ENCODE data around the gene MR1. TPM values are rescaled to one million over a fixed set of nuclear protein-coding genes. Genes with fewer than 3 reads are reported as not detected.

Gene MR1
- total and polyA plus RNA-seq, 9 of the 15 experiments (the other 6 are each of a cell fraction or from before 2014, with no cell fraction given): 9.7 to 21.7 (median 15.6) TPM

DNA sequence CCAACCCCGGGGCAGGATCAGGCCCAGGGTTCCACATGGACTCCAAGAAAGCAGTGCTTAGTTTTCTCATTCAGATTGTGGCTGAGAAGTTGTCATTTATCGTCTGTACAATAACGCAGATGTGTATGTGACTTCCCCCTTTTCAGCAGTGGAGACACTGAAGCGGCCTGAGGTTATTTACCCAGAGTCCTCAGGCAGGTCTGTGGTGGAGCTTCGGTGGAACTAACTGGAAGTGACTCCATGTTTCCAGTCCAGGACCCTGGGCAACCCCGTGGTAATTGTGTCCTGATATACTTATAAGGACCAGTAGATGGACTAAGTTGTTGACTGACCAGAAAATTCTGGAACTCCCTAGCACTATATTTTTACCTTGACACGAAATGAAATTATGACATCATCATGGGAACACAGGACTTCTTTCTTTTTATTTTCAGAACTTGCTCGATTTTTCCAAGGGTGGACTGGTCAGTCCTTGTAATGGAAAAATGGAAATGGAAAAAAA lies 53.7 kb downstream of the MR1 start (continued):
- TF ChIP-seq, protein P1, sequence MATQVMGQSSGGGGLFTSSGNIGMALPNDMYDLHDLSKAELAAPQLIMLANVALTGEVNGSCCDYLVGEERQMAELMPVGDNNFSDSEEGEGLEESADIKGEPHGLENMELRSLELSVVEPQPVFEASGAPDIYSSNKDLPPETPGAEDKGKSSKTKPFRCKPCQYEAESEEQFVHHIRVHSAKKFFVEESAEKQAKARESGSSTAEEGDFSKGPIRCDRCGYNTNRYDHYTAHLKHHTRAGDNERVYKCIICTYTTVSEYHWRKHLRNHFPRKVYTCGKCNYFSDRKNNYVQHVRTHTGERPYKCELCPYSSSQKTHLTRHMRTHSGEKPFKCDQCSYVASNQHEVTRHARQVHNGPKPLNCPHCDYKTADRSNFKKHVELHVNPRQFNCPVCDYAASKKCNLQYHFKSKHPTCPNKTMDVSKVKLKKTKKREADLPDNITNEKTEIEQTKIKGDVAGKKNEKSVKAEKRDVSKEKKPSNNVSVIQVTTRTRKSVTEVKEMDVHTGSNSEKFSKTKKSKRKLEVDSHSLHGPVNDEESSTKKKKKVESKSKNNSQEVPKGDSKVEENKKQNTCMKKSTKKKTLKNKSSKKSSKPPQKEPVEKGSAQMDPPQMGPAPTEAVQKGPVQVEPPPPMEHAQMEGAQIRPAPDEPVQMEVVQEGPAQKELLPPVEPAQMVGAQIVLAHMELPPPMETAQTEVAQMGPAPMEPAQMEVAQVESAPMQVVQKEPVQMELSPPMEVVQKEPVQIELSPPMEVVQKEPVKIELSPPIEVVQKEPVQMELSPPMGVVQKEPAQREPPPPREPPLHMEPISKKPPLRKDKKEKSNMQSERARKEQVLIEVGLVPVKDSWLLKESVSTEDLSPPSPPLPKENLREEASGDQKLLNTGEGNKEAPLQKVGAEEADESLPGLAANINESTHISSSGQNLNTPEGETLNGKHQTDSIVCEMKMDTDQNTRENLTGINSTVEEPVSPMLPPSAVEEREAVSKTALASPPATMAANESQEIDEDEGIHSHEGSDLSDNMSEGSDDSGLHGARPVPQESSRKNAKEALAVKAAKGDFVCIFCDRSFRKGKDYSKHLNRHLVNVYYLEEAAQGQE (IDR thresholded peaks at IDR 0.05; ENCODE audit: borderline replicate concordance): peak; percentile 78
- TF ChIP-seq, protein P1 (CRISPR knock-in tag; IDR thresholded peaks at IDR 0.05; ENCODE audit: low read depth): no peak
- TF ChIP-seq BRF1 (IDR thresholded peaks at IDR 0.05; ENCODE audit: borderline replicate concordance, extremely low read depth, insufficient read length) (no peak), RBM14 (IDR thresholded peaks at IDR 0.05; ENCODE audit: borderline replicate concordance, insufficient read depth, low read depth, low read length) (no peak), FOSL1 (tag; conservative IDR thresholded peaks at IDR 0.05) (0 out of 2 replicates have a peak, but pooled peaks have one; percentile 39), KLF16 (IDR thresholded peaks at IDR 0.05) (no peak), RBBP5 (IDR thresholded peaks at IDR 0.05; ENCODE audit: borderline replicate concordance, insufficient read depth, low read length, poor library complexity, severe bottlenecking) (no peak), HDAC6 (IDR thresholded peaks at IDR 0.05; ENCODE audit: low read depth, low read length) (no peak), ZBTB8A (IDR thresholded peaks at IDR 0.05; ENCODE audit: partially characterized antibody) (no peak), NR0B1 (IDR thresholded peaks at IDR 0.05; ENCODE audit: partially characterized antibody) (no peak), CREBBP (IDR thresholded peaks at IDR 0.05; ENCODE audit: low read depth, low read length) (no peak), TBP (optimal IDR thresholded peaks at IDR 0.05; ENCODE audit: low read depth, low read length) (no peak), ZNF639 (CRISPR knock-in tag; conservative IDR thresholded peaks at IDR 0.05 in 1 of 2, IDR thresholded peaks at IDR 0.05 in 1 of 2) (peak in 1 of 2 experiments; percentile 61; a peak in 1 of 4 replicates), ZNF3 (CRISPR knock-in tag; IDR thresholded peaks at IDR 0.05) (no peak), PYGO2 (tag; IDR thresholded peaks at IDR 0.05) (no peak), FIP1L1 (IDR thresholded peaks at IDR 0.05; ENCODE audit: low read depth, low read length, poor library complexity, severe bottlenecking) (no peak), RFX1 (IDR thresholded peaks at IDR 0.05) (no peak), KDM1A (IDR thresholded peaks at IDR 0.05) (no peak)
